NCI-H460 (cell line): ENCODE results near the gene NME8. TPM values are rescaled to one million over a fixed set of nuclear protein-coding genes. Genes with fewer than 3 reads are reported as not detected.

Experiments used
- DNase-seq: peaks from one replicate; pipeline ENCODE4 v3.0.0-alpha.2; 2016; ENCODE audit warnings: low read depth; ENCODE audit errors: extremely low read depth
- total RNA-seq: library from RNA; depleted of rRNA; stranded (reverse); fragments of >200 nt; shearing (Covaris generic); gene quantifications from 2 replicates; pipeline ENCODE4 v1.2.3, GENCODE V29; 2014; rRNA removed

NME8 gene
- total RNA-seq, 1 experiment from 2014 or later, result not detected

DNA sequence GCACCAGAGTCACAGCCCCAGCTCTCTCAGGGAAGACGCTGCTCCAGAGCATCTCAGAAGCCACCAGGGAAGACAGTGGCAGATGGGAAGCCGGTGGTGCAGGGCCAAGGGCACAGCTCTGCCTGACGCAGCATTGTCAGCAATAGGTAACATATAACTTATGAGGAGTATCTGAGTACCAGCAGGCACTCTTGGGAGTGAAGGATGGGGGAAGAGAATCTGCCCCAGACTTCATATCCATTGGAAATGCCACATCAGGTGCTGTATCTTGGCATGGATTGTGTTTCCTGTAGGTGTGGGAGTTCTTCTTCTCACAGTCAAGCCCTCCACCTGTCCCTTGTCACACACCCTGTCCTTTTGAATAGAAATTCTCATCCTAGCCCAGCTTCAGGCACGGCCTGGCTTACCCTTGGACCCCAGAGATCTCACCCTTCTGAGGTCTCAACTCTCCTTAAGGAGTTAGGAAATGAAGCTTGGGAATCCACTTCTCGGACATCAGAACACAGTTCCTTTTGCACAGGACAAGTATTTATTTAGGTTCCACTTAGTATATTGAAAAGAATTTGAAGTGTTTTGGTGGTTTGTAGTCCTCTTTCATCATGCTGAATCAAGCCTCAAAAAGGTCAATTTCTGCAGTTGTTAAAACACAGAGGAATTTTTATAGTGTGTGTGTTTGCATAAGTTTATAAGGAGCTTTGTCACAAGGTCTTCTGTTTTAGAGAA is 82.0 kb downstream of the NME8 start:
- no peak for DNase-seq

GRCh38 chr7:37932543-37932942 is 84.1 kb downstream of the NME8 start:
- DNase-seq, result no peak

DNA sequence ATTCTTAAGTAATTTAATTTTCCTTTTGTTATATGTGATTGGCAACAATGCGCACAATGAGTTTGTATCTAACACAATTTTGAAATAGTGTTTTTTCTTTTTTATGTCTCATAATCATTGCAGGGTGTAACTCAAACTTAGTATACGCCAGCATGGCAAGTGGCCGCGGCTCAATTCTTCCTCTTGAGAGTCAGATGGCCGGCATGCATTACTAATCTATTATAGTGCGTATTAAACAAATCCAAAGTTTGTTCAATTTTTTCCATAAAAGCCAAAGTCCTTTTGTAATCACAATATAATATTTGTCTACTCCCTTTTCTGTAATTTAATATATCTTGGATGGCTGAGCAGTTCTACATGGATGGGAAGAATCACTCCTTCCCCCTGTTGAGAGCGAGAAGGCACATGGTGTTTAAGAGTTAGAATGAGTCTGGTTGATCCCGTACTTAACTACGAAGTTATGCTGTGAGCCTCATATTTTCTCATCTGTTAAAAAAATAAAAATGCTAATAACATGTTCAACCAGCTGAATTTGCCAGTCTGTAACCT is 84.7 kb downstream of the NME8 start:
- no peak for DNase-seq

- no peak for DNase-seq
Observed at GRCh38 chr7:37942934-37943610, 94.7 kb downstream of the NME8 start.

- DNase-seq, result no peak
Observed at GRCh38 chr7:37943905-37944736, 95.7 kb downstream of the NME8 start.

DNA sequence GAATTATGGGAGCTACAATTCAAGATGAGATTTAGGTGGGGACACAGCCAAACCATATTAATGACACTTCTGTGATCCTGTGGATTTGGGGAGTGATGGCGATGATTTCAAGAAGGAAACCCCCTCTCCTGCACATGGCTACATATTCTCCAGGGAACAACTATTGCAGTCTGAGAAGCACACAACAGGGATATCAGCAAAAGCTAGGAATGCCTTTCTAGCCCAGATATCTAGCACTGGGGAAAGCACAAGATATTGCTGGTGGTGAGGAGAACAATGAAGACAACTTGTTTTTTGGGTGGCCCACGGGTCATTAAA is 96.3 kb downstream of the NME8 start:
- DNase-seq, result no peak

GRCh38 chr7:37945336-37945735 is 96.9 kb downstream of the NME8 start:
- no peak for DNase-seq

- DNase-seq, result no peak
Observed at GRCh38 chr7:37947138-37947940, 98.9 kb downstream of the NME8 start.

GRCh38 chr7:37947941-37948210 is 99.5 kb downstream of the NME8 start:
- no peak for DNase-seq

Other genes starting within 250 kb of the NME8 start
- not detected in 2 replicates for gene GPR141, start 164.8 kb upstream of the NME8 start, total RNA-seq
- 0.09 and 0.27 TPM in 2 replicates for gene SFRP4, start 68.2 kb downstream of the NME8 start, total RNA-seq
- 103 and 109 TPM in 2 replicates for gene EPDR1, start 72.0 kb downstream of the NME8 start, total RNA-seq